Fibroblast of gingiva (primary cell): Measurements from ENCODE around the gene CTF1.
"Not testable (repeated sequence)": the region's sequence is repeated elsewhere in the genome, so short reads cannot be mapped to it uniquely, and the experiment has no call there.

Experiments used
- DNase-seq: peaks from one replicate; pipeline ENCODE4 v3.0.0-alpha.2; 2011; ENCODE audit warnings: low read depth

The CTF1 gene

DNA sequence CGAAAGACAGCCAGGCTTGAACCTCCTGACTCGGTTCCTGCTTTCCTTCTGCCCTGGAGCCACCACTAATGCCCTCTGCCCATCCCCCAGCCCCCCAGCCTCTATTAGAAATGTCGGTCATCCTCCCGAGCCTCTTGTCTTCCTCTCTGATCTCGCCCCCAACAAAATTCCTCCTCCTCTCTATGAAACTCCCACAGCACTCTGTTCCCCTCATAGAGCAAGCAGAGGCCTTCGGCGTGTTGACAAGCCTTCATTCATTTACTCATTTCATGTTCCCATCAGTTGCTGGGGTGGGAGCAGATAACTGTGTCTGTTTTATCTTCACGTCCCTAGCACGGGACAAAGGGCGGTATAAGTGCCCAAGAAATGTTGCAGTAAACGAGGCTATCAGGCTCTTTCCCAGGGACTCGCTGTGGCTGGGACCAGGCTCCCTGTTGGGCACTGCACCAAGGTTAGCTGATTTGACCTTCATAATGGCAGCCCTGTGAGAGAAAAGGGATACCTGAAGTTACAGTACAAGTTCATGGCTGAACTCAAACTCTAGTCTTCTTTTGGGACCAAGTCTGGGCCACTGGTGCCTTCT lies 34.7 kb downstream of the CTF1 start:
- no peak for DNase-seq

DNA sequence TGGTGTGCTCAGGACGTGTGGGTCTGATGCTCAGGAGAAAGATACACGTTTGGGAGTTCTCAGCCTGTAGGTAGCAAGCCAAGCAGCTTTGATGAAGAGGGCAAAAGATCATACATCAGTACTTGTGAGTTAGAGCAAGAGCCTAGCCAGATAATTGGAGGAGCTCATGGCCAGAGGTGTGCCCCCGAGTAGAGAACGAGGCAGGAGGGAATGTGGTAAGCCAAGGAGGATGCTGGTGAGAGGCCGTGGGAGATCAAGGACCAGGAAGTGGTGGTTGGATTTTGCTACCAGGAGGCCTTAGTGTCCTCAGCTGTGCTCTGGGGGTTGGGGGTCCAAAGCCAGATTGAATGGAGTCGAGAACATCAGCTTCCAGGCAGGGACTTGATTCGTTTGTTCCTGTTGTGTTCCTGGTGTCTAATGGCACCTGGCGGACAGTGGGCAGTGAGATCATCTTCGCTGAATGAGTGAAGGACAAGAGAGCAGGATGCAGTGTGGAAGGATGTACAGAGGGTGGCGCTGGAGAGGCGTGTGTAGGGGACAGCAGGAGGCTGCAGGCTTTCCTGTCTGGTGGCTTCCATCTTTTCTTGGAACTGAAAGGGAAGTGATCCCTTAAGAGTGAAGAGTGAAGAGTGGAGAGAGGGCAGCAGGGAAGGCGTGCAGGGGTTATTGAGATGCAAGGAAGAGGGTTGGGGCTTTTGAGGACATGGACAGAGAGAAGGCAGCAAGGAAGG lies 38.6 kb downstream of the CTF1 start:
- DNase-seq: peak; percentile 27

DNA sequence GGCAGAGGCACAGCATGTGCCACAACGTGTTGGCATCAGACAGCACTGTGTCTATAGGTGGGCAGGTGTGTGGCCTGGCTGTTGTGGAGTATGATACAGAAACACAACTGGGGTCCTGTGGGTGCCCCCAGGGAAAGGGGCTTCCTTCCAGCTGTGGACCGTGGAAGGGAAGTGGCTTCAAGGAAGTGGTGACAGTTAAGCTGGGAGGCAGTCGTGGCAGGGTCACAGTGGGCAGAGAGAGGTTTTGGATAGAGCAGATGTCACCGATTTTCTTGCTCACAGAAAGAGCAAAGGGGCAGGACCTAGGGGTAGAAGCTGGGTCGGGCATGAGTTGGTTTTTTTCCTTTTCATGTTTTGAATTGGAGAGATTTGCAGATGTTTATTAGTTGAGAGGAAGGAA lies 41.3 kb downstream of the CTF1 start:
- DNase-seq: no peak

DNA sequence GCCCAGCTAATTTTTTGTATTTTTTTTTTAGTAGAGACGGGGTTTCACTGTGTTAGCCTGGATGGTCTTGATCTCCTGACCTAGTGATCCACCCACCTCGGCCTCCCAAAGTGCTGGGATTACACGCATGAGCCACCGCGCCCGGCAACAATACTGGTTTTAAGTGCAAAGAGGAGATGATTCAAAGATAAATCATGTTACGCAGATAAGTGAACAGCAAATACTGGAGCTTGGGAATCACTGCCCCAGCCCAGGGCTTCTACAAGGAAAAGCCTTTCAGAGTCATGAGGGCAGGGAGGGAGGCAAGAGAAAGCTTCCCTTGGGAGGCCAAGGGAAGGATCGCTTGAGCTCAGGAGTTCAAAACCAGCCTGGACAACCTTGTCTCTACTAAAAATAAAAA lies 43.2 kb downstream of the CTF1 start:
- not testable (repeated sequence) for DNase-seq

DNA sequence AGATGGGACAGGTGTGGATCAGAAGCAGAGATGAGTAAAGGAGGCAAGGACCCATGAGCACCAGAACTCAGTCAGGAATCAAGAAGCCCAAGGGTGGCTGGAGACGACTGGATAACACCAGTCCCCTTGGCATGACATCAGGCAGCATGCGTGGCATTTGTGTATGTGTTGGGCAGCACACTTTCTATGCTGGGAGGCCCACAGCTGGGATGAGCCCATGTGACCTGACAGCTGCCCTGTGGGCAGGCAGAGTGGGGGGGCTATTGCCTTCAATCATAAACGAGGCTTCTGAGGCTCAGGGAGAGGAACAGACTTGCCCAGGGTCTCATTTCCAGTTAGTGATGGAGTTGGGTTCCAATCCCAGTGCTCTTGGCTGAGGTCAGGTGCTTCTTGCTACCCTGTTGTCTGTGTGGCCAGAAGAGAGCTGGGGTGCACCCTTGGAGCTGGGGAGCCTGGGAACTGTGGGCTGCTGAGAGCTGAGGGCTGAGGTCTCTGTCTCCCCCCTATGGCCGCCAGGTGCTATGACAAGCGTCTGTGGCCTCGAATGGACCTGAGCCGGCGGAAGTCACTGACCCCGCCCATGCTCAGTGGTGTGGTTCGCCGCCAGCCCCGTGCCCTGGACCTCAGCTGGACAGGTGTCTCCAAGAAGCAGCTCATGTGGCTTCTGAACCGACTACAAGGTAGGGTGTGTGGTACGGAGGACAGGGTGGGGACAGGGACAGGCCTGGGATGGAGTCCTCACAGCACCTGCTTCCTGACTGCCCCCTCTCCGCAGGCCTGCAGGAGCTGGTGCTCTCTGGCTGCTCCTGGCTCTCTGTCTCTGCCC lies 45.4 kb downstream of the CTF1 start:
- peak; percentile 46 for DNase-seq

DNA sequence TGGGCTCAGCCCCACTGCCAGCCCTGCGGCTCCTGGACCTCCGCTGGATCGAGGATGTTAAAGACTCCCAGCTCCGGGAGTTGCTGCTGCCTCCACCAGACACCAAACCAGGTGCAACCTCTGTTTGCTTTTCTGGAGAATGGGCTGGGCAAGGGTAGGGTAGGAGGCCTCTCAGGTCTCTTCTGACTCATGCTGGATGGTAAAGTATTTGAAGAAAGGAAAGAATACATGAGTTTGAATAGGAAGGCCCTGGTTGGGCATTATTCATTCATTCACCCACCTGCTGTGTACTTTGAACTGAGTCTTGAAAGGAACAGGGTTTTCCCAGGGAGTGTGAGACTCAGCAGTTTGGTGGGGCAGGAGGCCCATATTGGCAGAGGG lies 46.0 kb downstream of the CTF1 start:
- no peak for DNase-seq

DNA sequence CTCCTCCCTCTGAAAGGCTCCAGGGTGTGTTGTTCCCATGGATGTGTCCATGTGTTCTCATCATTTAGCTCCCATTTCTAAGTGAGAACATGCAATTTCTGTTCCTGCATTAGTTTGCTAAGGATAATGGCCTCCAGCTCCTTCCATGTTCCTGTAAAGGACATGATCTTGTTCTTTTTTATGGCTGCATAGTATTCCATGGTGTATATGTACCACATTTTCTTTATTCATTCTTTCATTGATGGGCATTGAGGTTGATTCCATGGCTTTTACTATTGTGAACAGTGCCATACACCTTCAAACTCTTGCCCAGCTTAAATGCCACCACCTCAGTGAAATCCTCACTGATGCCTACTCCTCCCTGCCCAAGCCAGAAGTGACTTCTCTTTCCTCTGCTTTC lies 47.9 kb downstream of the CTF1 start:
- no peak for DNase-seq

DNA sequence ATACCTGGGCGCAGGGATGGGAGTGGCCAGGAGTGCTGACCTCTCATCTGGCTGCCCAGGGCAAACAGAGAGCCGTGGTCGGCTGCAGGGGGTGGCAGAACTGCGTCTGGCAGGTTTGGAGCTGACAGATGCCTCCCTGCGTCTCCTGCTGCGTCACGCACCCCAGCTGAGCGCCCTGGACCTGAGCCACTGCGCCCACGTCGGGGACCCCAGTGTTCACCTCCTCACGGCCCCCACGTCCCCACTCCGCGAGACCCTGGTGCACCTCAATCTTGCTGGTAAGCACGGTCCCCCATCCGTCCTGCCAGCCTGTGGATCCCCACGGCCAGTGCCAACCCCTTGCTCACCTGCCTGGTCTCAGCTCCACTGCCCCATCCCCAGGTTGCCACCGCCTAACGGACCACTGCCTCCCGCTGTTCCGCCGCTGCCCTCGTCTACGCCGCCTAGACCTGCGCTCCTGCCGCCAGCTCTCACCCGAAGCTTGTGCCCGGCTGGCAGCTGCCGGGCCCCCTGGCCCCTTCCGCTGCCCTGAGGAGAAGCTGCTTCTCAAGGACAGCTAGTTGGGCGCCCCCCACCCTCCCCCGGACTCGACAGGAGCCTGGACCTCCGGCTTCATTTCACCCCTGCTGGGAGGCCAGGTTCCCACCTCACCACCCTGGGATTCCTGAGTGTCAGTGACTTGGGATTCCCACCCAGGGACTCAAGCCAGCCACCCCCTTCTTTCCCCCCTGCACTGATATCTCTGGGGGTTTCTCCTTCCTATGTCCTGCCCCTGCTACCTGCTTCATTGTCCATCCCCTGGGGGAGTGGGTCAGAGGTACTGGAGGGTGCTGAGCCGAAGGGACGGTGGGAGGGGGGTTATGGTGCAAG lies 50.5 kb downstream of the CTF1 start:
- DNase-seq: no peak

DNA sequence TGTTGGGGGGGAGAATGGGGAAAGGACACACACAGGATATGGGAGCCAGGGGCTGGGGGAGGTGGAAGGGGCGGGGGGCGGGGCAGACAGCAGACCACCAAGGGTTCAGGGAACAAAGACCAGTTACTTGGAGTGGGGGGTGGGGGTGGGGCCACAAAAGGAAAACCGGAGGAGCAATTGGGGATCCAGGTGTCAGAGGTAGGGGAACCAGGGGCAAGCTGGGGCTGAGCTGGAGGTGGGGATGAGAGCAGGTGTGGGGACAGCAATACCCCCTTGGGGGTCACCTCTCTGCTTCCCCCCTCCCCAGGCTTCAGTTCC lies 51.1 kb downstream of the CTF1 start:
- DNase-seq: no peak

DNA sequence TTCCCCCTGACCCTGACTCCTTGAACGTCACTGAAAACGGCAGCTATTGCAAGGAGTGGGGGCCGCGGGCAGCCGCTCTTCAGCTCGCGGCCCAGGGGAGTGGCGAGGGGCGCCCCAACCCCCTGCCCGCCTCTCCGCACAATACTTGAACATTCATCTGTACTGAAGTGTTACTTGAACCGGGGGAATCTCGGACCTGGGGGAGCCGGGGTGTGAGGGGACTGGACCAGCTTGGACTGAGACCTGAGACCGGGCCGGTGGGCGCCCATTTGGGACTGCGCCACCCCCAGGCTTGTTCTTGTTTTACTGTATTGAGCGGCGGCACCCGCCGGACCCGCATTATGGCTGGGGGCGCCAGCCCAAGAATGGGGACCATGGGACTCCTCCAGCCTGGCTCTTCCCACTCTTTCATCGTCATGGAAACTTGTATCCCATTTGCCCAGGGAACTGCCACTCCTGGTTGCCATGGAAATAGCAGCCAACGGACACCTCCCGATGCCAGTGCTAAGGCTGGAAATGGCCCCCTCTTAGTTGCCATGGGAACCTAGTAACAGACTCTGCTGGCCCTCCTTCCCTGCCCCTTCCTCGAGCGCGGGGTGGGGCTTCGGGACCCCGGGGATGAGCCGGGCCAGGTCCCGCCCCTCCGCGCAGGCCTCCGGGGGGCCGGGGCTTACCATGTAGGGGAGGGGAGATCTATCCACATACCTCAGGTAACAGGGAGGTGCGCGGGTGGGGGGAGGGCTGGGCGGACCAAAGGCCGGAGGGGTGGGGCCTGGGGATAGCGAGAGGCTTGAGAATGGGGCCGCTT lies 51.6 kb downstream of the CTF1 start:
- peak; percentile 99 for DNase-seq

DNA sequence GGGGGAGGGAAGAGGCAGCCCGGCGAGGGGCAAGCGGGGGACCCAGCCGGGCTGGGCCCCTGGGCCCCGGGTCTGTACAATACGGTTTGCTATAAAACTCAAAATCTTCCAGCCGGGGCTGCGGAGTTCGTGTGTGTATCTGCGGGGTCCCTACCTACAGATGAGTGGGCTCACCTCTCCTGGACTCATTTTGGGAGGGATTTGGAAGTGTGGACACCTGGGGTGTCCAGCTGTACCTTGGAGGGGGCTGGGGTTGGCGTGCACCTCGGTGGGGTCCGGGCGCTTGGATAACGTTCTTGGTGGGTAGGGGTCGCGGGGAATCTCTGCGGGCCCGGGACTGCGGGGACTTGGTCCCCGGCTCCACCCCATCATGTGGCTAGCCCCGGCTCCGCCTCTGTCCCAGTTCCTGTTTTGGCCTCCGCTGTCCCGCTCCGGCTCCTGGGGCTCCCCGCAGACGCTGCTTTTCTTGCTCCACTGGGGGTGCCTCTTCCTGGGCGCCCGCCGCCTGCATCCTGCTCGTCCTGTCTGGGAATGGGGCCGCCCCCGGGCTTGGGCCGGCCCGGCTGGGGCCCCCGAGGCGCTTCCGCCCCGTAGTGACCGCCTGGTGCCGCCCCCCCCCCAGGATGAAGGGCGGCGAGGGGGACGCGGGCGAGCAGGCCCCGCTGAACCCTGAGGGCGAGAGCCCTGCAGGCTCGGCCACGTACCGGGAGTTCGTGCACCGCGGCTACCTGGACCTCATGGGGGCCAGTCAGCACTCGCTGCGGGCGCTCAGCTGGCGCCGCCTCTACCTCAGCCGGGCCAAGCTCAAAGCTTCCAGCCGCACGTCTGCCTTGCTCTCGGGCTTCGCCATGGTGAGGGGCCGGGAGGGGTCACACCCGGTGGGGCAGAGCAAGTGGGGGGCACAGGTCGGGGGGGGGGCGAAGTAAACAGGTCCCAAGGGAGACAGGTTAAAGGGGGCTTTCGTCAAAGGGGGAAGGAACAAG lies 52.5 kb downstream of the CTF1 start, which contains the start of gene ORAI3:
Gene ORAI3, plus strand, starts transcription at position 402 of the 983 bp plus-strand sequence. Its CDS starts 222 bp downstream, at position 624.
- peak; percentile 67 for DNase-seq

DNA sequence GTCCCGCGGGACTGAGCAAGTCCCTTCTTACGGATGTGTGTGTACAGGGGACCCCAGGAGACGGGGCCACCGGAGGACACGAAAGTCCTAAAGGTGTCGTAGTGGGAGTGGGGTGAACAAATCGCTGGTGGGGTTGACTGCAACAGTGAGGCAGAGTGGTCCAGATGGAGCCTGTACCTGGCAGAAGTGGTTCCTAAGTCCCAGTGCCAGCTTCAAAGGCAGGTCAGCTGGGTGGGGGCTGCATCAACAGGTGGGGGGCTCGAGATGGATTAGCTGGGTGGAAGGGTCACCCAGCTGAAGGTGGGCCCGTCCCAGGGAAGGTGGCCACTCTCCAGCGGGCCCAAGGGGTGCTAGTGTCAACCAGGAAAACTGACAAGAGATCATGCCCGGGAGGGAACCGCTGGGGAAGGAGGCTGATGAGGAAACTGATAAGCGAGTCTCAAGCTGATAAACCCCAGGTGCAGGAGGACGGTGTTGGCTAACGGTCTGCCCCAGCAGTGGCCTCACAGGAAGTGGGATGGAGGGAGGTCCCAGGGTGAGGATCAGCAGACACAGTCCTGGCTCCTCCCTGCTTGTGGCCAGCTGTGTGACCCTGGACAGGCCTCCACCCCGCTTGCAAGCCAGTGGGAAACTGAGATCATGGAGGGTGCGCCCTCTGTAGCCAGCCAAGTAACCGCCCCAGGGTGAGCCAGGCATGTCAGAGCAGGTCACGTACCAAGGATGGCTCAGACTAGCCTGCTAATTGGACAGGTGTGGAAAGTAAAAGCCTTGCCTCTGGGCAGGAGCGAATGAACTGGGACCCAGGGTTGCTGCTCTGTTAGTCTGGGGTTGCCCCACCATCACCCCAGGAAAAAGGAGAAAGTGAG lies 53.5 kb downstream of the CTF1 start:
- DNase-seq: peak; percentile 90

DNA sequence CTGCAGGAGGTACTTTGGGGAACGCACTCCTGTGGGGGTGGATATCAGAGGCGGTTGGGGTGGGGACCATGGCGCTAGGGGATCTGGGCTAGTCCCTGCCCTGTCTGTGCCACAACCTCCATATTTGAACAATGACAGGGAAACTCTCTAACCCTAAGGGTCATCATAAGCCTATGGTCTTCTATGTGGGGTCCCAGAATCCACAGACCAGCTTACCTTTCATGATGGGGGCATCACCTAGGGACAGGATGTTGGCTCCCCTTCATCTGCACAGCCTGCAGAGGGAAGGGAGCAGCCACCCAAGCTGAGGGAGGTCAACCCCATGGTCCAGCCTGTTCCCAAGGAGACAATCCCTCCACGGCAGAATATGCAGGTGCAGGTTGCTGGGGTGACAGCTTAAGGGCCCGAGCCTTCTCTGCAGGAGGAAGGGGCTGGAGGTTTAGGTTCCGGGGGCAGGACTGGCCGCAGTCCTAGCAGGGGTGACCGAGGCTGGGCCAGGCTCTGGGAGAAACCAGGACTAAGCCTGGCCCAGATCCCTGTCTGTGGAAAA lies 54.2 kb downstream of the CTF1 start:
- no peak for DNase-seq

DNA sequence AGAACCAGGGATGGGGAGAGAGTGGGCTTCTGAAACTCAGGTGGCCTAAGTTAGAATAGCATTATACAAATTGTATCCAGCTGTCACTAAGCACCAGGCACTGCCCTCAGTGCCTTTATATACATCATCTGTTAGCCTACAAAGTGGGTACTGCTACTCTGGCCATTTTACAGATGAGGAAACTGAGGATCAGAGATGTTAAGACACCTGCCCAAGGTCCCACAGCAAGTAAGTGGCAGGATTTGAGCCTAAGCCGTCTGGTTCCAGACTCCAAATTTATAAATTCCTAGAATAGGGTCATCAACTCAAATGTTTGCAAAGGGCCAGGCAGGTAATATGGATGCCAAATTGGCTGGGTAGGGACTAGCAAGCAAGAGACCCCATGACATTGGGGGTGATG lies 54.8 kb downstream of the CTF1 start:
- DNase-seq: no peak

DNA sequence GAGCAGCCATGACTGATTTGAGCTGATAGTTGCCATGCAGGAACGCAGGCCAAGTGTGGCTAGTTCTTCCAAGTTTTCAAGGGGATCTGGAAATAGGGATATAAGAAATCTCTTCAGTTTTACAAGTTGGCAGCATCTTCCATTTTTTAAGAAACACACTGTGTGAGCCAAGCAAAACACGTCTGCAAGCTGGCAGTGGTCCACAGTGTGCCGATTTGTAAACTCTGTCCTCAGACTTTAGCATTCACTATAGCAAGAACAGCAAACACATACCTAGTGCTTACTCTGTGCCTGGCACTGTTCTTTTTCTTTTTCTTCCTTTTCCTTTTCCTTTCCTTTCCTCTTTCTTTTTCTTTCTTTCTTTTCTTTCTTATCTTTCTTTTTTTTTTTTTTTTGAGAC lies 55.3 kb downstream of the CTF1 start:
- peak; percentile 93 for DNase-seq

DNA sequence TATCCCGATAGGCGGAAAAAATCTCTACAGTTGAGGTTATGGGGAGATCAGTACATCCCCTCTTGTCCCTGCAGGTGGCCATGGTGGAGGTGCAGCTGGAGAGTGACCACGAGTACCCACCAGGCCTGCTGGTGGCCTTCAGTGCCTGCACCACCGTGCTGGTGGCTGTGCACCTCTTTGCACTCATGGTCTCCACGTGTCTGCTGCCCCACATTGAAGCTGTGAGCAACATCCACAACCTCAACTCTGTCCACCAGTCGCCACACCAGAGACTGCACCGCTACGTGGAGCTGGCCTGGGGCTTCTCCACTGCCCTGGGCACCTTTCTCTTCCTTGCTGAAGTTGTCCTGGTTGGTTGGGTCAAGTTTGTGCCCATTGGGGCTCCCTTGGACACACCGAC lies 56.7 kb downstream of the CTF1 start:
- DNase-seq: no peak
